Mammary epithelial cell (primary cell): Measurements from ENCODE around the gene QKI.

Experiments used
- CTCF ChIP-seq, 2 donors: IDR thresholded peaks in 1 of 2; conservative IDR thresholded peaks in 1 of 2; 2 replicates each; pipeline ENCODE4 v1.5.1; 2011 to 2012; ENCODE audit warnings: inconsistent platforms in 2 of 2, low read length in 2 of 2, mild to moderate bottlenecking in 2 of 2, control low read depth in 1 of 2, low read depth in 1 of 2; ENCODE audit not compliant: insufficient read depth in 1 of 2; ENCODE audit errors: extremely low read depth in 1 of 2
- EZH2 ChIP-seq: IDR thresholded peaks from 2 replicates; pipeline ENCODE4 v1.6.1; 2012; ENCODE audit warnings: low read length, inconsistent platforms, borderline replicate concordance

GRCh38 chr6:163383912-163384311 lies 30.6 kb upstream of the QKI start:
- TF ChIP-seq CTCF (conservative IDR thresholded peaks at IDR 0.05 in 1 of 2, IDR thresholded peaks at IDR 0.05 in 1 of 2; ENCODE audit: extremely low read depth in 1 of 2, insufficient read depth in 1 of 2, low read depth in 1 of 2, low read length in 2 of 2) (no peak), EZH2 (no peak)
